ENCODE results near the gene CFAP46.

Gene CFAP46

DNA sequence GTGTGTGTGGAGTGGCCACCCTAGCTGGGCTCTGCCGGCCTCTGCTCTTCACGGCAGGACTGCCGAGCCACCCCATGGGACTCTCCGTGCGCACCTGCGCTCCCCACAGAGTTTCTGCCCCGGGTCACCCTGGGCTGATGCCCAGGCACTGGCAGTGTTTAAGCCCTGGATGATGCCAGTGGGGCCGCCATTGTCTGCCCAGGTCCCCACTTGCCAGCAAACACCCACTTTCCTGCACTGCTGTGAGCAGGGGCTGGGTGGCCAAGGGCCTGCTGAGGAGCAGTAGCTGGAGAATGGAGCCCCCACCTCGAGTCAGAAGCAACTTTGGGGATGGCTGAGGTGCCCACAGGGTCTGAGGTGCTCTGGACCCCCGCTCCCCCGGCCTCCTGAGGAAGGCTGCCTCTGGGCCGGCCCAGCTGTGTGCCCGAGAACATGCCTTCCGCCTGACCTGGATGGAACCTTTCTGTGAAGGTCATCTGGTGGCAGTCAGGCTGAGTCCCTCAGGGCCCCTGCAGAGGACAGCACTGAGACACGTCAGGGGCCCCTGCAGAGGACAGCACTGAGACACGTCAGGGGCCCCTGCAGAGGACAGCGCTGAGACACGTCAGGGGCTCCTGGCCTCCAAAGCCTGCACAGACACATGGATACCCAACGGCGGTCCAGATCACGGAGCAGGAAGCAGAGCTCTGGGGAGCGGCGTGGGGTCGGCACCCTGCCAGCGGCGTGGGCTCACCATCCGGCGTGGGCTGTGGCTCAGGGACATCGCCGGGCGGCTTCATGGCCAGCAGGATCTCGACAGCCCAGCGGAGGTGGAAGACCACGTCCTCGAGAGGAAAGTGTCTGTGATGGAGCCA, 62.0 kb downstream of the CFAP46 start:
- intact Hi-C loops (cut with DNase I): no loop called here
- peak in 8 of 42 donors; percentile 8 to 26 (median 12) for DNase-seq

DNA sequence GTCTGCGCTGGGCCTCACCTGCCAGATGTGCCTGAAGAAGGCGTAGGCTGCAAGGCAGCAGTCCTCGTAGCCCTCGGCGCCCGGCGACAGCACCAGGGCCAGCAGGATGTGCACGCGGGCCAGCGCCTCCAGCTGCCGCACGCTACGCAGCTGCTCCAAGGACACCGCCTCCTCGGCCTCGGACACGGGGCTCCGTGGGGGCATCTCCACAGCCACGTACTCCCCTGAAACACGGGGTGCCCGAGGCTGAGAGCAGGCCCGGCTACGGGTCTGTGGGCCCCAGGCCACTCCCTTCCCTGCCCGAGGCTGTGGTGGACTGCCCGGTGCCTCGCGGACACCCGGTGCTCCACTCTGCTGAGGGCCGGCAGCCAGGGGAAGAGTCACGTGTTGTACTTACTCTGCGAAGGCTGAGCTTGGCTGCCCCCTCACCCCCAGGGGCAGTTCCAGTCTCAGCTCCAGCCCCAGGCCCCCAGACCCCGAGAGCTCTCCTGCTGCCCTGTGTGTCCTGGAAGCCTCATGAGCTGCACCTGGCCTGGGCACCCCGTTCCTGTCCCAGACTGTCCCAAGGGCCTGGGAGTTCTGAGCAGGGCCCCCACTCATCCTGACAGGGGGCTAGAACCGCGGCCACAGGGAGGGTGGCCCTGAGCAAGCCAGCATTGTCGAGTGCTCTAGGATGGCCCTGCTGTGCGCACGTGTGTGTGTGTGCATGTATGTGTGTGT, 62.8 kb downstream of the CFAP46 start:
- intact Hi-C loops (cut with DNase I): no loop called here
- DNase-seq: peak in 9 of 42 donors; percentile 12 to 35 (median 18)

DNA sequence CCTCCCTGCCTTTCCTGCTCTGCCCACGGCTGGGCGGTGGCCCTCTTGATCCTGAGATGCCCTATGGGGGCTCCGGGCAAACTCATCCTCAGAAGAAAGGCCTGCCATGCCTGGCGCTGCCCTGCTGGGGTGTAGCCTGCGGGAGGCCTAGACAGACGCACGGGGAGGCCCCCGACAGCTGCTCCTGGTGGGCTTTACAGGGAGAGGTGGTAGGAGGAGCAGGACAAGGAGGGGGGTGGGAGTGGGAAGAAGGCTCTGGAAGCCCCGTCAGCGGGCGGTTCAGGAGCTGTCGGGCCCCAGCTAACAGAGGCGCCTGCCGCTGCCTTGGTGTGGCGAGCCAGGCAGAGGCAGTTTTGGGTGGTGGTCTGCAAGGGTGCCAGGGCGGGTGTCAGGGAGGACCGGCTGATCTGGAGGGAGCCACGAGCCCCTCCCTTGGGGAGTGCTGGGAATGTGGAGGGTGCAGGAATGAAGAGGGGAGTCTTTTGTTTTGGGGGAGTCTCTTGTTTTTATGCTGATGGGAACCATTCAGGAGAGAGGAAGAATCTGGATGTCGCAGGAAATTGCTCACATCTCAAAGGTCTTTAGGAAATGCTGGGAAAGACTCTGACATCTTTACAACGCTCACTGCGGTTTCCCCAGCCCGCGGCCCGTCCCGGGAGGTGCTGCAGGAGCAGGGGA, 63.5 kb downstream of the CFAP46 start:
- DNase-seq: peak in 8 of 42 donors; percentile 2 to 23 (median 13)
- intact Hi-C loops (cut with DNase I): no loop called here

DNA sequence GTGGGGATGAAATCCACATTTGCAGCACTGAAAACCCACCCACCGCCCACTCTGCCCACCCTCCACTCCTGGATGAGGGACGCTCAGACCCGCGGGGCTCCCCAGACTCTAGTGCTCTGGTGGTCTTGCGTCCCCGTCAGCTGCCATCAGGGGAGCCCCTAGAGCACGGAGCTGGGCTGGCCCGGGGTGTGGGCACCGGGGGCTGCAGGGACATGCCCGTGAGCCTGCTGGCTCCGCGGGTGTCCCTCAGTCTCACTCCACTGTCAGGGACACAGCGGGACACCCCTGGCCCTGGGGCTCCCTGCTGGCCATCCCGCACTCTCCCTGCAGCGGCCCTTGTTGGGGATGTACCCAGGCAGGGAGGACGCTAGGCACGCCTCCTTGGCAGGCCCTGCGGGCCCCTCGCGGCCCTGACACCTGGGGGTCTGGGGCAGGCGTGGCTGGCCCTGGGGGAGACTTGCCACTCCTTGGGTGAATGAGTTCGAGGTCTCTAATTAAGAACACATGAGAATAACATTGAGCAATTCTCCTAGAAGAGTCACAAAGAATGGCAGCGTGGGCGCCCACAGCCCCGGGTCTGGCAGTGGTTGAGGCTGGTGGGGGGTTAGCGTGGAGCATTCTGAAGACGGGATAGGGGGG, 64.2 kb downstream of the CFAP46 start:
- intact Hi-C loops (cut with DNase I): no loop called here
- peak in 10 of 42 donors; percentile 2 to 26 (median 10) for DNase-seq

DNA sequence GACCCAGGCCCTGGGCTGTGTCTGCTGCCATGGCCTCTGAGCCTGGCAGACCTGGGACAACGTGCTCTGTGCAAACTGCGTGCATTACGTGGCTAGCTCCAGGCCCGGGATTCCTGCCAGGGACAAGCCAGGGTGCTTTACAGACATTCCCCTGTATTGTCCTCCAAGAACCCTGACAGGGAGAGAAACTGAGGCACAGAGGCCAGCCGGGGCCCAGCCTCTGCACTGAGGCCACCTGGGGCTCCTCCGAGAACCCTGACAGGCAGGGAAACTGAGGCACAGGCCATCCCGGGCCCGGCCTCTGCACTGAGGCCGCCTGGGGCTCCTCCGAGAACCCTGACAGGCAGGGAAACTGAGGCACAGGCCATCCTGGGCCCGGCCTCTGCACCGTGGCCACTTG, 64.9 kb downstream of the CFAP46 start:
- peak in 10 of 42 donors; percentile 3 to 21 (median 6) for DNase-seq
- intact Hi-C loops (cut with DNase I): no loop called here

DNA sequence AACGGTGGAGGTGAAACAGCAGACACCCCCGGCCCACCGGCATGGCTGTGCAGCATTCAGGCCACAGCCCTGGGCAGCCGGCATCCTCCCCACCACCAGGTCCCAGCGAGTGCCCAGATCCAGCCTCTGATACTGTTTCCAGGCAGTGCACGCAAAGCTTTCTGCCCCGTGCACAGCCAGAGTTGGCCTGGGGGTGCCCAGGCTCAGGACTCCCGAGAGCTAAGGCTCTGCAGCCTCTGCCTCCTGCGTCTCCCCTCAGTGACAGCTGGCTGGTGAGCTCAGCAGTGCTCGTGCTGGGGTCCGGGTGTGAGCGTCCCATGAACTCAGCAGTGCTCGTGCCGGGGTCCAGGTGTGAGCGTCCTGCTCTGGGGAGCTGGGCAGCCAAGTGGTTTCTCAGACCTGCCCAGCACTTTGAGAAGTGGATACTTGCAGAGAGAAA, 65.4 kb downstream of the CFAP46 start:
- peak in 11 of 42 donors; percentile 1 to 25 (median 5) for DNase-seq
- intact Hi-C loops (cut with DNase I): no loop called here

DNA sequence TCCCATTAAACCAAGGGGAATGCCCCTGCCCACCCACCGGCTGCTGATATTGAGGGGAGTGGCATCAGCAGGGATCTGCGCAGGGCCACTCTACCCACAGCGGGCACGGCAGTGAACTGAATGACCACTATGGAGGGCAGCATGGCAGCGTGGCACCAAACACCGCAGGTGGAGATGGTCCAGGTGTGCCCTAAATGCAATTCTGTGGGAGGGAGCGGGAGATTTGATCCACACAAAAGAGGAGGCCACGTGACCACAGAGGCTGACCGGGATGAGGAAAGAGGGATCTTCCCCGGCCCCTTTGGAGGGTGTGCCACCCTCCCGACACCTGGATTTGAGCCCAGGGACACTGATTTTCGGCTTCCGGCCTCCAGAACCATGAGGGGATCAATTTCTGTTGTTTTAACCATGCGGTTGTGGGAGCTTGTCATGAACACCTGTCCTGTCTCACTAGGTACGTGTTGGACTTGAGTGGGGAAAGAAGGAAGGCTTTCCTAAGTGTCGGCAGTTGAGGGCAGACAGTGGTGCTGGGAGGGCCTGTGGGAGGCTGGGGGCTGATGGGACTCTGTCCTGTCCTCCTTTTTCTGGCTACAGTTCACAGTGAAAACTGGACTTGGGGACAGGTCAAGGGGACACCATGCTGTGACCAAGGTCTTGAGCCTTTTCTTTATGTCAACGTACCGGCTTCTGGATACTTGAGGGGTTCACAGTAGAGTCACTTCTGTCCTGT, 66.1 kb downstream of the CFAP46 start:
- peak in 12 of 42 donors; percentile 3 to 19 (median 6) for DNase-seq
- intact Hi-C loops (cut with DNase I): no loop called here

DNA sequence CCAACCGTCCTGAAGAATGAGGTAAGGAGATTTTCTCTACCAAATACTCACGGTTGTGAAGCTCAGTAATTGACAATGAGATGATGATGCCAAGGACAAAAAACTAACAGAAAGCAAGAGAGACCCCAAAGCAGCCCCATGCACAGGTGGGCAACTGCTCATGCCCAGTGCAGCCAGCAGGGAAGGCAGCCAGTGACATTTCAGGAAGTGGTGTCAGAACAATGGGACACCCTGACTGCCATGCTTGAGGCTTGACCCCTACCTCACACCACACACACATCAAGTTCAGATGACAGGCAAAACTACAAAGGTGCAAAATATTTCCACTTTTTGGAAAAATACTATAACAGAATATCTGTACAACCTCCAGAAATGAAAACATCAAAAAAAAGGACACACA, 66.9 kb downstream of the CFAP46 start:
- DNase-seq: peak in 4 of 42 donors; percentile 0 to 7 (median 2)
- intact Hi-C loops (cut with DNase I): no loop called here

DNA sequence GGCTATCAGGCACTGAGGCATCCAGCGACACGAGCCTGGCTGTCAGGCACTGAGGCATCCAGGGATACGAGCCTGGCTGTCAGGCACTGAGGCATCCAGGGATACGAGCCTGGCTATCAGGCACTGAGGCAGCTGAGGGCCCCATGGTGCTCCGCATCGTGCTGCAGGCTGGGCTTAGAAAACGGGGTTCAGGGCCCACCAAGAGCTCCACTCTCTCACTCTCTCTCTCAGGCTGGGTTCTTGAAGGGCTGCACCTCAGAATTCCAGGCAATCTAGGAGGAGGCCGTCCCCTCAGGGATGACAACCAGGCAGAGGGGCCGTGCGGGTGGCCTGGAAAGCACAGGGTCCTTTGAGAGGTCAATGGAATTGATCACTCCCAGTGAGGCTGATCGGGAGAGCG, 69.0 kb downstream of the CFAP46 start:
- intact Hi-C loops (cut with DNase I): no loop called here
- DNase-seq: peak in 9 of 42 donors; percentile 0 to 15 (median 8)

DNA sequence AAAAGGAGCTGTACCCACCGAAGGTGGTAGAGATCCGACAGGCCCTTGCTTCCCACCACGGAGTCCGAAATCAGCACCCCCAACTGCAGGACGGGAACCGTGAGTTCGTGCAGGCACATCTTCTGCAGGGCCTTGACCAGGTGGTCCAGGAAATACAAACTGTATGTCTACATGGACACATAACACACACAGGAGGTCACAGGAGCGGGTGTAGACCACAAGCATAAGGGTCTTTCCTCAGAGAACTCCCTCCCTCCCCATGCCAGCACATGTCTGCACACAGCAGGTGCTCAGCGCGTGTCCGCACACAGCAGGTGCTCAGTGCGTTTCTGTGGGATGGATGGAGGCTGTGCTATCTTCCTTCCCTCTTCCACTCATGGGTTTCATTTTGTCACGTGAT, 69.7 kb downstream of the CFAP46 start:
- peak in 8 of 42 donors; percentile 0 to 9 (median 4) for DNase-seq
- intact Hi-C loops (cut with DNase I): no loop called here

DNA sequence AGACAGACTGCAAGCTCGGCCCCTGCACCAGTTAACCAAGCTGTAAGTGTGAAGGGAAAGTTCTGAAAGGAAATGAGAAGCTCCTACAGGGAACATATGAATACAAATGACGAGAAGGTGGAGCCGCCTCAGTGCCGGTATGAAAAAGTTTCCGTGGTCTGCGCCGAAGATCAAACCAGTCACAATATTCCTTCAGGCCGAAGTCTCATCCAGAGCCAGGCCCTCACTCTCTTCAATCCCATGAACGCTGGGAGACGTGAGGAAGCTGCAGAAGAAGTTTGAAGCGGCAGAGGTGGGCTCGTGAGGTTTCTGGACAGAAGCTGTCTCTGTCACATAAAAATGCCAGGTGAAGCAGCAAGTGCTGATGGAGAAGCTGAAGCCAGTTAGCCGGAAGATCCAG, 71.9 kb downstream of the CFAP46 start:
- intact Hi-C loops (cut with DNase I): no loop called here

DNA sequence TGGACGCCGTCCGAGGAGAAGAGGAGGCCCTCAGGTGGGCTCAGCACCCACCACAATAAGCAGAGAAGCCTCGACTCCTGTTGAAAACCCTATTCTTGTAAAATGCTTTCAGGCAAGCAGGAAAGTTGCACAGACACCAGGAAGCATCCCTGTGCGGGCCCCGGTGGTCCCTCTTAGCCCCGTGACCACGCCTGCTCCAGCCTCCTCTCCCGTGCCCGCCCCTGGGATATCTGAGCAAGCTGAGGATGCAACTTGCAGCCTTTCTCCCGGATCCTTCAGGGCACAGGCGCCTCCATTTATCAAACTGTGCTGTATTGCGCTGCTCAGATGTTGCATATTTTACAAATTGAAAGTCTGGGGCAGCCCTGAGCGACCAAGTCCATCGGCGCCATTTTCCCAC, 72.7 kb downstream of the CFAP46 start:
- DNase-seq: peak in 11 of 42 donors; percentile 2 to 30 (median 8)
- intact Hi-C loops (cut with DNase I): no loop called here

More for the DNA sequence above, 71.9 kb downstream of the CFAP46 start:
- DNase-seq: peak in 10 of 42 donors; percentile 0 to 16 (median 6)

DNA sequence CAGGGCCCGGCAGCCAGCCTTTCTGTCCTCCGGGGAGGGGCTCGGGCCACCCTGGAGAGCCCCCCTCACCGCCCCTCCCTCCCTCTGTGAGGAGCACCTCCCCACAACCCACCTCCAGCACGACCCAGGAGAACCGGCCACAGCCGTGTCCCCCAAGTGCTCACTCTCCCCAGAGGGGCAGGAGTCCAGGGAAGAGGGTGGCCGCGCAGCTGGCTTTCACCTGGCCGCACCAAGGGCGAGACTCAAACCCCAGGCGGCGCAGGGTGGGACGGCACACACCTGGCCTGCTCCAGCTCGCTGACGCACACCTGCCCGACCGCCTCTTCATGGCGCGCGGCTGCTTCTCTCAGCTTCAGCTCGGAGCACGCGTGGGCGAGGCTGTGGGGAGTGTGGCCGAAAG, 73.4 kb downstream of the CFAP46 start:
- peak in 9 of 42 donors; percentile 2 to 28 (median 10) for DNase-seq
- intact Hi-C loops (cut with DNase I): no loop called here

DNA sequence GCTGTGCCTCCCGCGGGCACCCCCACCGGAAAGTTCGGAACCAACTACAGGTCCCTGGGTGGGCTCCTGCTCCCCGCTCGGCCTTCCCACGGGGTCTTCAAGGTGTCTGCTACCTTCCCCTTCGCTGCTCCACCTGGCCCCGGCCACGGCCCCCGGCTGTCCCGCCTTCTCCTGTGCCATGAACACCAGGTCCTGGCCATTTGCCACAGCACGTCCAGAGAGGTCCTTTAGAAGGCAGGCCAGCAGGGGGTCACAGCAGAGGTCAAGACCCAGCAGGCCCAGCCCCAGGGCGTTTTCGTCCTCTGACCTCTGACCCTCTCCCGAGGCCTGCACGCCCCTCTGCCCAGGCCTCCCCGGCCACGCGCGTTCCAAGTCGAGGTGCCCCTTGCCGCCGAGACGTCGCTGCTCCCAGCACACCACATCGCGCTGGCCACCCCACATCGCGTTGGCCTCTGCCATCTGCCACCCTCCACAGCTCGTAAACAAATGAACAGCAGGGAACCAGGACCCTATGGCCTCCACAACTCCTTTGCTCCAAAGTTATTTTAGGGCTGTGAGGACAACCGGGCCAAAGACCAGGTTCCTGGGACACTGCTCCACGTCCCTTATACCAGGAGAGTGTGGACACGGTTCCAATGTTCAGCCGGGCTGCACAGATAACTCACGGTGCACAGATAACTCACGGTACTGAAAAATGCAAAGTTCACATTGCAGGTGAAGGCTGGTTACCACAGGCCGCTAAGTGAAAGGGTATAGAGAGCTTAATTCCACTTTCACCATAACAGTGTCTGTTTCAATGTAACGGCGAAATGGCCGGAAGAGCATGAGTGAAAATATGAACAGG, 74.3 kb downstream of the CFAP46 start:
- DNase-seq: peak in 12 of 42 donors; percentile 0 to 35 (median 8)
- intact Hi-C loops (cut with DNase I): no loop called here

DNA sequence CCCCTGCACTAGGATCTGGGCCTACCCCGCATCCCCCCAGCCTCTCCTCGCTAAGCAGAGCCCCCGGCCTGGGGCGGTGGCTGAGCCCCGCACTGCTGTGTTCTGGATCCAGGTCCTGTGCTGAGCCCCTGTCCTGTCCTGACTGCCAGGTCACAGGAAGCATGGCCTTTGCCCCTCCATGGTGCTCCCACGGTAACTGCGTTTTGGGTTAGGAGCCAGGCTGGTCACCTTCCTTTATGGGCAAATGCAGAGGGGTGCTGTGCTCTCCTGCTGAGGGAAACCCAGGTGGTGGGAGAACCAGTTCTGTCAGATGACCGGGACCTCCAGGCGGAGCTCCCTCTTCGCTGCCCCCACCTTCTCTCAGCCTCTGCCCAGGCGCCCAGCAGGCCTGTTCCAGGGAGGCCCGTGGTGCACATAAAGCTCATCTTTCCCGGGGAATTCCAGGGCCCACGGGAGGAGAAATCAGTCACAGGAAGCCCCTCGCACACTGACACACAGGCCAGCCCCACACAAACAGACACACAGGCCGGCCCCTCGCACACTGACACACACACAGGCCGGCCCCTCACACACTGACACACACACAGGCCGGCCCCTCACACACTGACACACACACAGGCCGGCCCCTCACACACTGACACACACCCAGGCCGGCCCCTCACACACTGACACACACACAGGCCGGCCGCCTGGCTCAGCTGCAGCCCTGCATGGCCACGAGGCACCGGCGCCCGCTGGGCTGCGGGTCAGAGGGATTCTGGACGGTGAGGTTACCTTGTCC, 75.6 kb downstream of the CFAP46 start:
- intact Hi-C loops (cut with DNase I): no loop called here
- DNase-seq: peak in 12 of 42 donors; percentile 1 to 27 (median 9)

DNA sequence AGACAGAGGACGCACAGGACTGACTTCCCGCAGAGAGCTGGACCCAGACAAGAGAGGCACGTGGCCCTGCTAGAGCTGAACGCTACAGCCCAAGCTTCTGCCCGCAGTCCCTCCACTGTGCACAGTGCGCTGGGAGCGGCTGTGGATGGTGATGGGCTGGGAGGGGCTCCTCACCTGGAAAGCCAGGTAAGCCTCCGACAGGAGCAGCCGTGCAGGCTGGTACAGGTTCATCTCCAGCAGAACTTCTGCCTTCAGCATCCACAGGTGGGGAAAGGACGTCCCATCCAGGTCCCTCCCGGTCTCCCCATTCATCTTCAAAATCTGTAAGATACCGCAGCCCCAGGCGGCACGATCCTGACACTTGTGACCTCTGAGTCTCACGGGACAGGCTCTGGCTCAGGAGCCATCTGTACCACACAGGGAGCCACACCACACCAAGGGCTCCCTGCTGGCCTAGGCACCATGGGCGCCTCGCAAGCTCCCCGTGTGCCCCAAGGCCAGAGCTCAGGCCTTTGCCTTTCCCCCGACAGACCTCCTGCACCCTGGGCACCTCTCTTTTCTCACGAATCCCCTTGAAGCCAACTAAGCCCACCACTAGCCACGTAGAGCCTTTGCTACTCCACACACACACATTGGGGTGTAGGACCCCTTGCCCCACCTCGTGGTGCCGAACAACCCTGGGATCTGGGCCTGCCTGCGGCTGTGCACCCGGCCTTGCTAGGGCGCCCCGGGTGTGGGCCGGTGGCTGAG, 76.3 kb downstream of the CFAP46 start:
- intact Hi-C loops (cut with DNase I): no loop called here
- peak in 10 of 42 donors; percentile 0 to 25 (median 8) for DNase-seq

Measured in head of caudate nucleus (tissue), 42 donors.